Measurements from ENCODE around the gene RBM19.

Gene RBM19

DNA sequence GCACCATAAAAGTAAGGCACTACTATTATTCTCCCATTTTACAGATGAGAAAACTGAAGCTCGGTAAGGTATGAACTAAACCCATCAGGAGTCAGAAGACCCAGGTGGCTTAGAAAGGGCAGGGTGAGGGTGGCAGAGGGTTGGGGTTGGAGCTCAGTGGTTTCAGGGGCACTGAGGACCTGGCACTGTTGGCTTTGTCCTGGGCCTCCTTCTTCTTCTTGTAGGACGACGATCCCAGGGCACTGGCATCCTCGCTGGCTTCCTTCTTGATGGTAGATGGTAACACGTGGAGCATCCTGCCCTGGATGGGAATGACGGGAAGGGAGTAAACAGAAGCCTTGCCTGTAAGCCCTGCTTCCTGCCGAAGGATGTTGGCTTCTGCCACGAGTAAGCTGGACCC is 19.9 kb downstream of the RBM19 start:
- TF ChIP-seq, protein P1, sequence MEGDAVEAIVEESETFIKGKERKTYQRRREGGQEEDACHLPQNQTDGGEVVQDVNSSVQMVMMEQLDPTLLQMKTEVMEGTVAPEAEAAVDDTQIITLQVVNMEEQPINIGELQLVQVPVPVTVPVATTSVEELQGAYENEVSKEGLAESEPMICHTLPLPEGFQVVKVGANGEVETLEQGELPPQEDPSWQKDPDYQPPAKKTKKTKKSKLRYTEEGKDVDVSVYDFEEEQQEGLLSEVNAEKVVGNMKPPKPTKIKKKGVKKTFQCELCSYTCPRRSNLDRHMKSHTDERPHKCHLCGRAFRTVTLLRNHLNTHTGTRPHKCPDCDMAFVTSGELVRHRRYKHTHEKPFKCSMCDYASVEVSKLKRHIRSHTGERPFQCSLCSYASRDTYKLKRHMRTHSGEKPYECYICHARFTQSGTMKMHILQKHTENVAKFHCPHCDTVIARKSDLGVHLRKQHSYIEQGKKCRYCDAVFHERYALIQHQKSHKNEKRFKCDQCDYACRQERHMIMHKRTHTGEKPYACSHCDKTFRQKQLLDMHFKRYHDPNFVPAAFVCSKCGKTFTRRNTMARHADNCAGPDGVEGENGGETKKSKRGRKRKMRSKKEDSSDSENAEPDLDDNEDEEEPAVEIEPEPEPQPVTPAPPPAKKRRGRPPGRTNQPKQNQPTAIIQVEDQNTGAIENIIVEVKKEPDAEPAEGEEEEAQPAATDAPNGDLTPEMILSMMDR (IDR thresholded peaks at IDR 0.05; ENCODE audit: low read length), result no peak
- TF ChIP-seq EZH2 (optimal IDR thresholded peaks at IDR 0.05; ENCODE audit: low read depth, low read length) (no peak), EZH2phosphoT487 (IDR thresholded peaks at IDR 0.05; ENCODE audit: low read length) (no peak)
- Histone ChIP-seq H3K9ac (ENCODE audit: low read length) (no peak overlapping the region), H3K27ac (ENCODE audit: low read length) (no peak overlapping the region), H3F3A (ENCODE audit: insufficient read depth, low read length) (no peaks in the 10 kb centered on the region), H3K4me2 (ENCODE audit: low read depth, low read length) (no peak overlapping the region), H3K9me2 (replicated peaks; ENCODE audit: insufficient read depth, low read length) (no peaks in the 10 kb centered on the region), H4K20me1 (ENCODE audit: insufficient read depth, low read length) (no peaks in the 10 kb centered on the region), H2AFZ (ENCODE audit: low read length) (no peak overlapping the region), H3K4me3 (ENCODE audit: low read length) (no peak overlapping the region), H3K4me1 (ENCODE audit: low read length) (no peaks in the 10 kb centered on the region), H3K27me3 (replicated peaks; ENCODE audit: insufficient read depth, low read length) (no peaks in the 10 kb centered on the region), H3K79me2 (ENCODE audit: low read length) (no peaks in the 10 kb centered on the region), H3K36me3 (replicated peaks; ENCODE audit: insufficient read depth, low read length) (no peaks in the 10 kb centered on the region), H3K9me3 (replicated peaks; ENCODE audit: insufficient read depth, low read length) (no peaks in the 10 kb centered on the region)
- DNase-seq, result no peak

DNA sequence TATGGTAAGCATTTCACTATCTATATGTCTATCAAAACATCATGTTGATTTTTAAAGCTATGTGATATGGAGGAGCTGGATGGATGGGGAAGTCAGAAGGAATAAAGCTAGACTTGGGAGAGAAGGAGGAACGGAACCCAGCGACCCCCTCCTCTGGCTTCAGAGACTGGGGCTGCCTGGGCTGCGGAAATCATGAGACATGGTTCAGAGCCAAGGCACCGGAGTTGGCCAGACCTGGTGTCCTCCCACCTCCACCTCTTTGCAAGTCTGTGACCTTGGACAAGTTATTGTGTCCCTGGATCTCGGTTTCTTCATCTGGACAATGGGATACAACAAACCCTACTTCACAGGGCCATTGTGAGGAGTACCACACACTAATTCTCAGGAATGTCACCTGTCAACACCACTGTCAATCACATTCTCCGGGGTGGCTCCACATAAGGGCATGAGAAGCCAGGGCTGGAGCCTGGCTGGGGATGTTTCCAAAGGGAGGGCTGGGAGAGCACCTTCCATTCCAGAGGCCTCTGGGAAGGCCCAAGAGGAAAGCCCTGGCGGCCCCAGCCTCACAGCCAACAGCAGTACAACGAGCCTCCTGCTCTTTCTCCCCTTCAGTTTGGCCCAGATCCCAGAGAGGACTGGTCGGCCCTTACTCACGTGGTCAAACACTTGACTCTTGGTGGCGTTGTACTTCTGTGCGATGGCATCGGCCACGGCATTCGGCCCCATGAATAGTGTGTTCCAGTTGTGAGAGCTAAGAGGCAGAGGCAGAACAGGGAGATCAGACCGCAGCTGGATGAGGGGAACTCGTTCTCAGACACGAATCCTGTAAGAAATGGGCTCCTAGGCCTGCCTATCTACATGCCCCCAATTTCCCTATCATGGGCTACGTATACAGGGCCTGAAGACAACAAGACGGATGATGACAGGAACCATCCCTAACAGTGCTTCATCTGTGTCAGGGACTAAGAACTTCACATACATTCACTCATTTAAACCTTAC is 20.7 kb downstream of the RBM19 start:
- H3K27me3 ChIP-seq (replicated peaks; ENCODE audit: insufficient read depth, low read length), result no peaks in the 10 kb centered on the region
- no peaks in the 10 kb centered on the region for H3K9me2 ChIP-seq (replicated peaks; ENCODE audit: insufficient read depth, low read length)
- H3F3A ChIP-seq (ENCODE audit: insufficient read depth, low read length), result no peaks in the 10 kb centered on the region
- H3K4me3 ChIP-seq (ENCODE audit: low read length), result no peak overlapping the region
- TF ChIP-seq EZH2 (optimal IDR thresholded peaks at IDR 0.05; ENCODE audit: low read depth, low read length) (no peak), EZH2phosphoT487 (IDR thresholded peaks at IDR 0.05; ENCODE audit: low read length) (no peak)
- no peaks in the 10 kb centered on the region for H3K9me3 ChIP-seq (replicated peaks; ENCODE audit: insufficient read depth, low read length)
- DNase-seq, result no peak
- no peaks in the 10 kb centered on the region for H4K20me1 ChIP-seq (ENCODE audit: insufficient read depth, low read length)
- H3K27ac ChIP-seq (ENCODE audit: low read length), result no peak overlapping the region
- H3K4me1 ChIP-seq (ENCODE audit: low read length), result no peaks in the 10 kb centered on the region
- no peak overlapping the region for H3K9ac ChIP-seq (ENCODE audit: low read length)
- no peak overlapping the region for H3K4me2 ChIP-seq (ENCODE audit: low read depth, low read length)
- H3K79me2 ChIP-seq (ENCODE audit: low read length), result no peaks in the 10 kb centered on the region
- H3K36me3 ChIP-seq (replicated peaks; ENCODE audit: insufficient read depth, low read length), result no peaks in the 10 kb centered on the region
- H2AFZ ChIP-seq (ENCODE audit: low read length), result no peak overlapping the region

DNA sequence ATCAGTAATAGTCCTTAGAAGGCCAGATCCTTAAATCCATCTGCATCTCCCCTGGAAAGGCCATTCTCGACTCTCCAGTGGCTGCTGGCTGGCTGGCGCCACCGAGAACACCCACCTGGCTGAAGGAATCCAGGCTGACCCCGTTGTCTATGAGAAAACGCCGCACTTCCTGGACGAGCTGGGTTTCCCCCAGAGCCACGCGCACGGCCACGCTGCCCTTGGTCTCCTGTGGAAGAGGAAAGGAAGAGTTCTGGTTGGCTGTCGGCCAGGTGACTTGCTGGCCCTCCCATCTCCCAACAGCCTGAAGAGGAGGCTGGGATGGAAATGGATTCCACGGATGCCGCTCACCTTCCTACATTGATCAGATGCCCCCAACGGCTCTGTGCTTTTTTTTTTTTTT is 23.9 kb downstream of the RBM19 start:
- Histone ChIP-seq H3K79me2 (ENCODE audit: low read length) (no peaks in the 10 kb centered on the region), H3K27me3 (replicated peaks; ENCODE audit: insufficient read depth, low read length) (no peaks in the 10 kb centered on the region), H3K4me1 (ENCODE audit: low read length) (no peaks in the 10 kb centered on the region), H3K9ac (ENCODE audit: low read length) (no peak overlapping the region), H3F3A (ENCODE audit: insufficient read depth, low read length) (no peaks in the 10 kb centered on the region), H3K4me2 (ENCODE audit: low read depth, low read length) (no peak overlapping the region), H4K20me1 (ENCODE audit: insufficient read depth, low read length) (no peaks in the 10 kb centered on the region), H2AFZ (ENCODE audit: low read length) (no peak overlapping the region), H3K9me2 (replicated peaks; ENCODE audit: insufficient read depth, low read length) (no peaks in the 10 kb centered on the region), H3K4me3 (ENCODE audit: low read length) (no peak overlapping the region), H3K9me3 (replicated peaks; ENCODE audit: insufficient read depth, low read length) (no peaks in the 10 kb centered on the region), H3K27ac (ENCODE audit: low read length) (no peak overlapping the region), H3K36me3 (replicated peaks; ENCODE audit: insufficient read depth, low read length) (no peaks in the 10 kb centered on the region)
- DNase-seq, result no peak
- TF ChIP-seq EZH2 (optimal IDR thresholded peaks at IDR 0.05; ENCODE audit: low read depth, low read length) (no peak), EZH2phosphoT487 (IDR thresholded peaks at IDR 0.05; ENCODE audit: low read length) (no peak)
- TF ChIP-seq, protein P1 (IDR thresholded peaks at IDR 0.05; ENCODE audit: low read length), result no peak

DNA sequence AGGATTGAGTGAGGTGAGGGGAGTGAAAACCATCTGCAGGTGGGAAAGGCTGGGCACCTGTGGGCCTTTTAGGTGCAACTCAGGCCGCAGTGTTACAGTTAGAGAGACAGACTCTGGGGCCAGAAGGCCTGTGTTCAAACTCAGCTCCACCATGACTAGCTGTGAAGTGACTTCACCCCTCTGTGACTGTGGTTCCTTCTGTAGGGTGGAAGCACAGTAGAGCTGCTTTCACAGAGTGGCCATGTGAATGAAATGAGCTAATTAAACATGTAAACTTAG is 25.0 kb downstream of the RBM19 start:
- Histone ChIP-seq H3K36me3 (replicated peaks; ENCODE audit: insufficient read depth, low read length) (no peaks in the 10 kb centered on the region), H3K9me2 (replicated peaks; ENCODE audit: insufficient read depth, low read length) (no peaks in the 10 kb centered on the region), H2AFZ (ENCODE audit: low read length) (no peak overlapping the region), H3K4me1 (ENCODE audit: low read length) (no peaks in the 10 kb centered on the region), H3K27me3 (replicated peaks; ENCODE audit: insufficient read depth, low read length) (no peaks in the 10 kb centered on the region), H3K4me3 (ENCODE audit: low read length) (no peak overlapping the region), H3K9ac (ENCODE audit: low read length) (no peak overlapping the region), H4K20me1 (ENCODE audit: insufficient read depth, low read length) (no peaks in the 10 kb centered on the region), H3F3A (ENCODE audit: insufficient read depth, low read length) (no peaks in the 10 kb centered on the region), H3K79me2 (ENCODE audit: low read length) (no peaks in the 10 kb centered on the region), H3K9me3 (replicated peaks; ENCODE audit: insufficient read depth, low read length) (no peaks in the 10 kb centered on the region), H3K4me2 (ENCODE audit: low read depth, low read length) (no peak overlapping the region), H3K27ac (ENCODE audit: low read length) (no peak overlapping the region)
- TF ChIP-seq, protein P1 (IDR thresholded peaks at IDR 0.05; ENCODE audit: low read length), result no peak
- no peak for TF ChIP-seq EZH2 (optimal IDR thresholded peaks at IDR 0.05; ENCODE audit: low read depth, low read length)
- no peak for TF ChIP-seq EZH2phosphoT487 (IDR thresholded peaks at IDR 0.05; ENCODE audit: low read length)
- DNase-seq, result no peak
